HT1080 (cell line): ENCODE data around the gene RHBDL3. TPM values are rescaled to one million over a fixed set of nuclear protein-coding genes. Genes with fewer than 3 reads are reported as not detected.
A peak's percentile ranks its signal among the peaks of the same experiment; 100 is the strongest.
"Not testable (repeated sequence)": the region's sequence is repeated elsewhere in the genome, so short reads cannot be mapped to it uniquely, and the experiment has no call there.

Experiments
- DNase-seq: peaks from one replicate; pipeline ENCODE4 v3.0.0-alpha.2; 2015; ENCODE audit warnings: low read depth
- total RNA-seq: library from RNA; depleted of rRNA; stranded (reverse); fragments of >200 nt; shearing (Covaris generic); gene quantifications from 2 replicates; pipeline ENCODE4 v1.2.3, GENCODE V29; 2014

The RHBDL3 gene
- total RNA-seq, 1 experiment from 2014 or later: 0.03 TPM

GRCh38 chr17:32323046-32323445, 57.4 kb downstream of the RHBDL3 start:
- no peak for DNase-seq

DNA sequence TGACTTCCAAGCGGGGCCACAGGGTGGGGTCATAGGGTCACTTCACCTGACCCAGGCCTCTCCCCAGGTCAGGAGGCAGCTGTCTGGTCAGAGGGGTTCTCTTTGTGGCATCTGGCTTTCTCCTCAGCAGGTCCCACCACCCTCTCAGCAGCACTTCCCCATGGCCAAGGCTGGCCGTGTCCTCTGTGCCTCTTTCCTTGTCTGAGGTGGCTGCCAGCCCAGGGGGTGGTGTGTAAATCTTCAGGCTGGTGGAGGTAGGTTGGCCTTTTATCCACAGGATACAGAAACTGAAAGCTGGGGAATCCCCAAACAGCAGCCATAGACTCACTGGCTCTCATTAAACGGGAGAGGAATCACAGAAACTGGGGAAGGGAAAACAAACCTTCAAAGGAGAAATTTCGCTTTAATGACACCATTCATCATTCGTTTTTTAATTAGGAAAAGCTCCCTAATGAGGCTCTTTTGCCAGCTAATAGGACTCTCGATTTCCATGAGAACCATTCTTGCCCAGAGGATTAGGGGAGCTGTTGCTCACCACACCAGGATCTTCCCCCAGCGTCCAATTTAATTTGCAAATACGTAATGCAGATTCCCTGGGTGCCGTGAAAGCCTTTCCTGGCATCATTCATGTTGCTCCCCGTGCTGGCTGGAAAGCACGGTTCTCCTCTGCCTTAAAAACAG, 58.3 kb downstream of the RHBDL3 start:
- peak; percentile 34 for DNase-seq

DNA sequence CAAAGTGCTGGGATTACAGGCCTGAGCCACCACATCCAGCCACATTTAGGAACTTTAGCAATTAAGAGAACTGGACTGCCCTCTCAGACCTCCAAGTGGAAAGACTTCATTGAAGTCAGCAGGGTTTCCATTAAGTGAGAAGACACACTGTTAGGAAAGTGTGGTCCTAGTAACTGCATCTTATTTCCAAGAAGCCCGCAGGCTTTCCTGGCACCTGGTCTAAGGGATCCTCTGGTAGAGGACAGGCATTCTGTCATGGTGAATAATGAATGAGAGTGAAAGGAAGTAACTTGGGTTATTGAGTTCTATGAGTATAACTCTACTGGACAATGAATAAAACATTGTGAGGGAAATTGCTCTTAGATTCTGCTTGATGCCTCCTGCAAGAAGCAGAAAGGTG, 62.3 kb downstream of the RHBDL3 start:
- DNase-seq: no peak

DNA sequence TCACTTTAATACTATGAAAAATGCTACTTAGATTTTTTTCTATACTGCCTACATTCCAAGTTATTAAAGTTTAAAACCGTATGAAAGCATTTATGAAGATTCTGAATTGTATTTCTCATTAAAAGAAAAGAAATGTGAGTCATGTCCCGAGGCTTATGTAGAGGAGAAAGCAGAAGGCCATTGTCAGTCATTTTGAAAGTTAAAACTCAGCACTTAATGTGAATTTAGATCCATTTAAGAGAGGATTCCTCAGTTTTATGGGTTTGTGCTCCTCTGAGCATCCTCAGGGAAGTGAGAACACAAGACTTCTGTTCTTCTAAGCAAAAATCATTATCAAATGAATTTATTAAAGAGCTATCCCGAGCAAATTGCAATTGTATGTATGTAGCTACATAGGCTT, 64.5 kb downstream of the RHBDL3 start:
- DNase-seq: no peak

GRCh38 chr17:32331243-32332040, 65.8 kb downstream of the RHBDL3 start:
- DNase-seq: no peak

GRCh38 chr17:32333187-32333586, 67.6 kb downstream of the RHBDL3 start:
- no peak for DNase-seq

DNA sequence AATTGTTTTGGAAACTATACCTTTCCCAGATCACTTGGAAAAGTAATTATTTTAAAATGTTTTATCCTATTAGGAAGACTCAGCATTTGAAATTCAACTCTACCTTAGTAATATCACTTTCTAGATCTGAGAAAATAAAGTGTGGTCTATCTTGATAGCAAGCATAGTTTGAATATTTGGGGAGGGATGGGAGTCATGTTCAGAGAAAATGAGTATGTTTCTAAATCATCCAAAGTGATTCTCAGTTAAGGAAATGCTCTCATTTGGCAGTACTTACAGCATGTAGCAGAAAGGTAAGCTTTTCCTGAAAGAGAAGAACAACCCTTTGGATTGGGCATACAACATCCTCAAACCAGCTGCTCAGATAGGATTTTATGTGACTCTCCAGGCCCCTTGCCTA, 69.4 kb downstream of the RHBDL3 start:
- DNase-seq: no peak

GRCh38 chr17:32335687-32336086, 70.1 kb downstream of the RHBDL3 start:
- peak; percentile 54 for DNase-seq

DNA sequence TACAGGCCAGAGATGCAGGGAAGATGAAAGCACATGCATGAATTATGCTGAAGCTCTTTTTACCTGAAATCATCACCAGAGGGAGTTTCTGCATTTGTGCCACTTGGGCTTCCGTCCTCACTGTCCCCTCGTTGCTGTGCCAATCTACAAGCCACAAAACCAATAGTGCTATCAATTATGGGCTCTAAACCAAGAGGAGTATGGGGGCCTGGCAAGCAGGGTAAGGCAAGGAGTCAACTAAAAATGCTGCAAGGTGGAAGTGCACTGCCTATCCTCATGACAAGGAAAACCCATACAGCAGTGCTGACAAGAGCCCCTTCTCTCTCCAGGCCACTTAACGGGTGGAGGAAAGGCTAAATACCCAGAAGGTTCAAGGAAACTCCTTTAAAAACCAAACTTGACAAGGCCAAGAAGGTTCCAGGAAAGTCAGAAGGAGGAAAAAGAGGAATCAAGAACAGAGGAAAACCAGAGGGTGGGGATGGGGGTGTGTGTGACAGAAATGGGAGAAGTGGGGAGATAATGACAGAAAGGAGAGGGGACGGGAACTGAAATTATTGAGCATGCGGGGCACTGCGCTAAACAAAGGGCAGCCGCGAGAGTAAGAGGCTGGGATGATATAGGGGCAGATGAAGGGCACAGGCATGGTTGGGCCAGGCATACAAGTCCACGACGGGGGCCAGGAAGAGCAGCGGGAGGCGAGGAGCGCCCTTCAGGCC, 75.7 kb downstream of the RHBDL3 start:
- DNase-seq: peak; percentile 28

DNA sequence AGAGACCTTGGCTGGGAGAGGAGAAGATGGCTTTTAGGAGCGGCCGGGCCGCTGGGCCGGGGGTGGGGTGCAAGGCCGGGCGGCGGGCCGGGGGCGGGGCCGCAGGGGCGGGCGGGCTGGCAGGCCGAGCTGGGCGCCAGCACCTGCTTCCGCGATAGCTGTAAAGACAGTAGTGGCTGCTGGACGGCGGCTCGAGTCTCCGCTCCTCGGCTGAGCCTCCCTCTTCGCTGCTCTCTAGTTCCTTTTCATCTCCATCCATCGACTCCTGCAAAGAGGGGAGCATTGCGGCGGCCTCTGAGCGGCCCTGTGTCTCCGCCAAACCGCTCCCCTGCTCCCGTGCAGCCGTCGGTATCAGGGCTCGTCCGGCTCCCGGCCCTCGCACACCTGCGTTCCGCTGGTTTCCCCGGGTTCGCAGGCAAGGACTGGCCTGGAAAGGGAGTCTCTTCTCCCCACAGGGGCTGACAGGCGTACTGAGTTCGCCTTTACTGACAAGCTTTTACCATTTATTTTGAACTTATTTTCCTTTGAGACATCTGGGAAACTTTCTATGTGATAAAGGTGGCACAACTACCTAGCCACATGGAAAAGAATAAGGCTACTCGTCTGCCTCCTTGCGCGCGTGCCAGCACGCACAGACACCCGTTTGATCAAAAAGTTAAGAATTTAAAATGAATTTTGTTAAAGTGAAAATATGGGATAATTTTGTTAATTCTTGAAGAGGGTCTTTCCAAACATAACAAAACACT, 76.4 kb downstream of the RHBDL3 start, which contains the start of gene C17orf75:
Gene C17orf75, minus strand, starts transcription at position 317 of the 746 bp plus-strand sequence. Its CDS starts 34 bp downstream, at position 283.
- peak; percentile 72 for DNase-seq

DNA sequence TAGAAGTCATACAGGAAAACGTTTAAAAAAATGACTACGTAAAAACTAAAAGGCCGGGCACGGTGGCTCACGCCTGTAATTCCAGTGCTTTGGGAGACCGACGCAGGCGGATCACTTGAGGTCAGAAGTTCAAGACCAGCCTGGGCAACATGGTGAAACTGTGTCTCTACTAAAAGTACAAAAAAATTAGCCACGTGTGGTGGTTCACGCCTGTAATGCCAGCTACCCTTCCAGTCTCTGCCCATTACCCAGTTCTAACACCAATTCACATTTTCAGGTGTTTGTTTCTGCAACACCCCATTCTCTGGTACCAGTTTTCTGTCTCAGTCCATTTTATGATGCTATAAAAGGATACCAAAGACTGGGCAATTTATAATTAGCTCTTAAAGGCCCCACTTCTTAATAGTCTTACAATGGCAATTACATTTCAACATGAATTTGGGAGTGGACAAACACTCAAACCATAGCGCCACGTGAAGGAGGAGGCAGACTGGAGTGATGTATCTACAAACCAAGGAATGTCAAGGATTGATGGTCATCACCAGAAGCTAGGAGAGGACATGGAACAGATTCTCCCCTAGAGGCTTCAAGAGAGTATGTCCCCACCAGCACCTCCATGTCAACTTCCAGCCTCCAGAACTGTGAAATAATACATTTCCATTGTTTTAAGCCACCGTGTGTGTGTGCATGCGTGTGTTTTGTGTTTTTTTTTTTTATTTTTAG, 77.1 kb downstream of the RHBDL3 start:
- DNase-seq: no peak

GRCh38 chr17:32345951-32346600, 80.4 kb downstream of the RHBDL3 start:
- DNase-seq: no peak

GRCh38 chr17:32348483-32348800, 82.8 kb downstream of the RHBDL3 start:
- DNase-seq: no peak

DNA sequence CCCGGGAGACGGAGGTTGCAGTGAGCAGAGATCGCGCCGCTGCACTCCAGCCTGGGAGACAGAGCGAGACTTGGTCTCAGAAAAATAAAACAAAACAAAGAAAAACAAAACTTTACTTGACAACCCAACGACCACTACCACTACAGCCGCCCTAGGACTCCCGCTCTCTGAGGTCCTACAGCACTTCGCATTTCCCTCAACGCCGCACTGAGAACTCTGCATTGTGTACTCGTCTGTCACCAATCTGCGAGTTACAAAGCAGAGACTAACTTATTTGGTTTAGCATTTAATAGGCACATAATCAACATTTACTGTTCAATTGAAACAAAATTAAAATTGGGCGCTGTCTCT, 83.8 kb downstream of the RHBDL3 start:
- DNase-seq: no peak

DNA sequence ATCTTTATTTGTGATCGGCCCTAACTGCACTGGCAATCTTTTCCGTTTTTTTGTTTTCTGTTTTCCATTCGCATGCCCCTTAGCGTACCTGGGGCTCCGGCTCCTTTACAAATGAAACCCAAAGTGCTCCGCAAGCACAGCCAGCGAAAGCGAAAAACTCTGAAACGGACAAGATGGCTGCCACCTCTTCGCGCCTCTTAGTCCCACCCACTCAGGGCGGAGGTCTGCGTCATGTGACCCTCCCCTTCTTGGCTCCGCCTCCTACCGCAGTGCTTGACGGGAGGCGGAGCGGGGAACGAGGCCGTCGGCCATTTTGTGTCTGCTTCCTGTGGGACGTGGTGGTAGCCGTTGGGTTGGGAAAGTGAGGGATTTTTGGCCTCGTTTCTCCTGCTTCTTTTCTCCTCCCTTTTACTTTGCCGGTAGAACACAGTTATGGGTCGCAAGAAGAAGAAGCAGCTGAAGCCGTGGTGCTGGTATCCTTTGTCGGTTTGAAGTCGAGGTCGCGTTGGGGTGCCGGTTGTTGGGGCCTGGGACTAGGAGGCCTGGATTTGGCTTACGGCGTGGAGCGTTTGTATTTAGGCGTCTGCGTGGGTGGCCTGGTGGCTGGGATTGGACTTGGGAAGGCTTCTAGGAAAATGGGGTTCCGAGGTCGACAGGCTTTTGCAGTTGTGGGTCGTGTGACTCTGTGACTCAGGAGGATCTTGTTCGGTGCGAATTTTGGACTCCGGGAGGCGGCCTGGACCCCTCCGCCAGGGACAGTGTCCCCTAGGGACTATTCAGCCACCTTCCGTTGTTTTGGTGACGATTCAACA, 84.4 kb downstream of the RHBDL3 start, which contains the start of gene ZNF207:
Gene ZNF207, plus strand, starts transcription at position 304 of the 812 bp plus-strand sequence. Its CDS starts 129 bp downstream, at position 433.
- peak; percentile 91 for DNase-seq

DNA sequence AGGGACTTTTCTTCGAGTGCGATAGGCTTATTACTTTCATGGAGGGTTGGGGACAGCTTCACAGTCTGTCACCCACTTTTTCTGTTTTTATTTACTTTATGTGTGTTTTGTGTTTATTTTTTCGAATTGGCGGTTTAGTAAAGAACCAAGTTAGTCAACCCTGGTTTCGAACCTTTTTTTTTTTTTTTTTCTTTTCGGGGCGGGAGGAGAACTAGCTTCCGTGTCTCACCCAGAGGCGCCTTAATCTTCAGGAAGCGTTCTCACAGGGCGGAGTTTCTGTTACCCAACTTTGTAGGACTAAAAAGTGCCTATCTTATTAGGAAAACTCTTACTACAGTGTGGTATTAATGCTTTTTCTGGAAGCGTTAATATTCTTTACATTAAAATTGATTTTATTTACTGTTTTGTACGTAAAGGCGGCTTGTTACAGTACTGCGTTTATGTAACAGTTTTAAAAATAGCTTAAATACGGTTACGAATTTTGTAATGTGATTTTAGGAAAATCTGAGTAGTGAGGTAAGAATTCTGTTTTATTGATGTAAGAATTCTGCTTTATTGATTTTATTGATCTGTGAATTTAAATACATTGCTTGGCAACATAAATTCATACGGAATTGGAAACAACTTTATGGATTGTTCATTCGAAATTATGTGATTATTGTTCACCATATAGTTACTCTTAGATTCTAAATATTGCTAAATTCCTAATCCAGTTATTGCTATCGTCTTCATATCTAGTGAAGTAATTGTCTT, 85.2 kb downstream of the RHBDL3 start:
- peak; percentile 58 for DNase-seq

- not testable (repeated sequence) for DNase-seq
Observed at GRCh38 chr17:32352734-32353133, 87.1 kb downstream of the RHBDL3 start.

DNA sequence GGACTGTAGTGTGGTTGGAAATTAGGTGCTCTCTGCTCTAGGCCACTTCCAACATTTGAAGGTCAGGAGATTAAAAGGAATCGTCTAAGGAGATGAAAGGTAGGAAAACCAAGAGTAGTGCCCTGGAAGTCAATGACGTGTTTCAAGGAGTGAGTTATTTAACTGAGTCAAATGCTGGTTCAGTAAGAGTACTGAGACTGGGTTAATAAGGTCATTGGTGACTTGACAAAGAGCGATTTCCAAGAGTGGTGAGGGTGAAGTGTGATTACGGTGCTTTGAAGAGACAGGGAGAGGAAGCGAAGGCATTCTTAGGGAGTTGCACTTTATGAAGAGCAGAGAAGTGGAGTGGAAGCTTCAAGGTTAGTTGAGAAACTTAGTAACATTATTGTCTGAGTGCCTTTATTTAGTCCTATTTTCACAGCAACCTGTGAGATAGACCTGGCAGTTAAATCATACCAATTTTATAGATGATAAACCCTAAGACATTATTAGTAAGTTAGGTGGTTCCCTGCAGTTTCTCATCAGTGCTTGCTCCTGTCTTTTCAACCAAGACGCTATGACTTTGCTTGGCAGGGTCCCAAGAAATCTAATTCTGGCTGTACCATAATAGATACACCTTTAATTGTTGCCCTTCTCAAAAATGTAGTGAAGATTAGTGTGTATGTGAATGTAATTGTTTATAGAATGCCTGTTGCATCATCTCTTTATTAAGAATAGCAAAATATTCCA, 90.2 kb downstream of the RHBDL3 start:
- no peak for DNase-seq
